MCF 10A (cell line): ENCODE results near the gene EPHA8. TPM values are rescaled to one million over a fixed set of nuclear protein-coding genes. Genes with fewer than 3 reads are reported as not detected.

Experiments
- BruUV-seq: library from RNA; stranded (reverse); fragments of 400-500 nt; replicated peaks from 2 replicates; lab custom pipeline; 2021; lab: Mats Ljungman, UMichigan
- CTCF ChIA-PET: fragments of 300-600 bp; sonication (Branson Sonifier 250); formaldehyde crosslinking; extraction: SDS; loops from one replicate; lab custom pipeline; 2021; ENCODE audit warnings: antibody characterized with exemption, inconsistent platforms; lab: Yijun Ruan, JAX
- POLR2A ChIA-PET: fragments of 300-600, 350-650 bp; sonication (Branson Sonifier 250); formaldehyde crosslinking; extraction: SDS; loops from one replicate; lab custom pipeline; 2020; ENCODE audit warnings: antibody characterized with exemption, inconsistent platforms; lab: Yijun Ruan, JAX
- DNase-seq: peaks from one replicate; pipeline ENCODE4 v3.0.0-alpha.2; 2018; ENCODE audit not compliant: unreplicated experiment
- H3K27ac Mint-ChIP-seq: one replicate; pipeline ENCODE4 v1.8.0; 2022; ENCODE audit warnings: mild to moderate bottlenecking, low read depth, mixed read lengths; ENCODE audit not compliant: unreplicated experiment
- H3K27me3 Mint-ChIP-seq: one replicate; pipeline ENCODE4 v1.8.0; 2022; ENCODE audit warnings: mixed read lengths; ENCODE audit not compliant: insufficient read depth, unreplicated experiment
- H3K36me3 Mint-ChIP-seq: one replicate; pipeline ENCODE4 v1.8.0; 2022; ENCODE audit warnings: mild to moderate bottlenecking, moderate library complexity, mixed read lengths; ENCODE audit not compliant: insufficient read depth, unreplicated experiment
- H3K4me1 Mint-ChIP-seq: one replicate; pipeline ENCODE4 v1.8.0; 2022; ENCODE audit warnings: mixed read lengths; ENCODE audit not compliant: insufficient read depth, unreplicated experiment
- H3K4me3 Mint-ChIP-seq: one replicate; pipeline ENCODE4 v1.8.0; 2022; ENCODE audit warnings: mild to moderate bottlenecking, moderate library complexity, mixed read lengths; ENCODE audit not compliant: unreplicated experiment
- H3K9me3 Mint-ChIP-seq: one replicate; pipeline ENCODE4 v1.8.0; 2022; ENCODE audit warnings: mixed read lengths; ENCODE audit not compliant: unreplicated experiment
- CTCF ChIP-seq: fragments of 200-600 bp; IDR thresholded peaks from one replicate; pipeline ENCODE4 v1.8.0; 2022; ENCODE audit warnings: antibody characterized with exemption, mild to moderate bottlenecking; ENCODE audit not compliant: unreplicated experiment
- intact Hi-C: fragments of 100-400 bp; cut with micrococcal nuclease; formaldehyde crosslinking; loops from 2 replicates; pipeline ENCODE4 v1.14.1; 2022
- total RNA-seq: library from RNA; stranded (reverse); gene quantifications from 2 replicates; pipeline ENCODE4 v1.2.3, GENCODE V29; 2022

The EPHA8 gene
- total RNA-seq, 1 experiment from 2014 or later, result not detected

- DNase-seq, result no peak
- no TSS peak for BruUV-seq
- Mint-ChIP-seq H3K27ac (no peak overlapping the region), H3K9me3 (no peaks in the 10 kb centered on the region), H3K4me1 (no peaks in the 10 kb centered on the region), H3K36me3 (no peaks in the 10 kb centered on the region), H3K27me3 (peaks cover 64% of the 10 kb centered on the region), H3K4me3 (no peak overlapping the region)
- CTCF ChIA-PET, result no interaction called here
- TF ChIP-seq CTCF, result no peak
- intact Hi-C loops, result no loop called here
- POLR2A ChIA-PET, result no interaction called here
Observed at GRCh38 chr1:22601610-22602009, 38.3 kb downstream of the EPHA8 start.

DNA sequence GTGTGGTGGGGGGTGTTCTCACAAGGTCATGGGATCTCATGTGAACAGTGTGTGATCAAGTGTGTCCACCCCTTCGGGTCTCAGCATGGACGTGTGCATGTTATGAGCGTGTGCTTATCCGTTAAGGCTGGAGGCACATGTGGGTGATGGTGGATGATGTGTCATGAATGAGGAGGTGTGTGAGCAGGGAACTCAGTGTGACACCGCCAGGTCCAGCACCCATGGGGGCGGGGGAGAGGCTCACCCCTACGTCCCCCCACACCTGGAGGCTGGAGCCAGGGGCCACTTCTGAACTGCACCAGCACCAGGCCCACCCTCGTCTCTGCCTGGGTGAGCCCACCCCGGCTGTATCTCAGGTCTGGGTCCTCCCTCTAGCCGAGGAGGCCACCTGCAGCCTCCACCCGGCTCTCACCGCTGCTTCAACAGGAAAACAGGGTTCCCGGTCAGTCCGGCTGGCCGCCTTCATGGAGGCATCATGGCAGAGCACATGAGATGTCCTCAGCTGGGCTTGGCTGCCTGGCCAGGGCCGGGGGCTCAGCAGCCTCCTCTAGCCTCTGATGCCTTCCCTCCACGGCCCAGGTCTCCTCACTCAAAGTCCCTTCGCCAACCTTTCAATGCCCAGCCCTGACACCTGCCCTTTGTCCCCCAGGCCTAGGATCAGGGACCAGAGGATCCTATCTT lies 38.9 kb downstream of the EPHA8 start:
- no peaks in the 10 kb centered on the region for H3K9me3 Mint-ChIP-seq
- no peak overlapping the region for H3K27ac Mint-ChIP-seq
- intact Hi-C loops, result no loop called here
- no peak for DNase-seq
- no peak for TF ChIP-seq CTCF
- H3K36me3 Mint-ChIP-seq, result no peaks in the 10 kb centered on the region
- BruUV-seq, result no TSS peak
- H3K4me3 Mint-ChIP-seq, result no peak overlapping the region
- ChIA-PET POLR2A (no interaction called here), CTCF (no interaction called here)
- H3K4me1 Mint-ChIP-seq, result no peaks in the 10 kb centered on the region
- H3K27me3 Mint-ChIP-seq, result peaks cover 70% of the 10 kb centered on the region

DNA sequence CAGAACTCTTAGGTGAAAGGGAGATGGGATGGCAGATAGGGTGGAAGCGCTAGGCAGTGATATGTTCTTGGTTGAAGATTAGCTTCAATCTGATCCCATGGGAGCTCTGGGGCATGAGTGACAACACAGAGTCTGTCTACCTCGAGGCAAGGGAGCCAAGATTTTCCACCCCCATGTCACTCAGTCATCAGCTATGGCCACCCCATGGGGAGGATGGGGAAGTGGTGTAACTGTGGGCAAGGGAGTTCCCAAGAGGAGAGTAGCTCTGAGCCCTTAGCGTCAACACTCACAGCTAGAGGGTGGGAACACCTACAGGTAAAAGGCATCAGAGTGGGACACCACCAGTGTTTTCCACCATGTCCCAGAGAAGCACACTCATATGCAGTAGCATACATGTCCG lies 42.9 kb downstream of the EPHA8 start:
- CTCF ChIA-PET, result interaction anchor here (0.6 kb wide), 1 partner anchor 256 kb away, joined by 3 read pairs; no protein-coding TSS in a partner anchor
- no TSS peak for BruUV-seq
- no peaks in the 10 kb centered on the region for H3K9me3 Mint-ChIP-seq
- no peaks in the 10 kb centered on the region for H3K4me1 Mint-ChIP-seq
- H3K36me3 Mint-ChIP-seq, result peaks cover 4% of the 10 kb centered on the region
- H3K27me3 Mint-ChIP-seq, result peaks cover 82% of the 10 kb centered on the region
- no peak overlapping the region for H3K27ac Mint-ChIP-seq
- intact Hi-C loops, result no loop called here
- no peak for TF ChIP-seq CTCF
- DNase-seq, result no peak
- no peak overlapping the region for H3K4me3 Mint-ChIP-seq
- POLR2A ChIA-PET, result no interaction called here

DNA sequence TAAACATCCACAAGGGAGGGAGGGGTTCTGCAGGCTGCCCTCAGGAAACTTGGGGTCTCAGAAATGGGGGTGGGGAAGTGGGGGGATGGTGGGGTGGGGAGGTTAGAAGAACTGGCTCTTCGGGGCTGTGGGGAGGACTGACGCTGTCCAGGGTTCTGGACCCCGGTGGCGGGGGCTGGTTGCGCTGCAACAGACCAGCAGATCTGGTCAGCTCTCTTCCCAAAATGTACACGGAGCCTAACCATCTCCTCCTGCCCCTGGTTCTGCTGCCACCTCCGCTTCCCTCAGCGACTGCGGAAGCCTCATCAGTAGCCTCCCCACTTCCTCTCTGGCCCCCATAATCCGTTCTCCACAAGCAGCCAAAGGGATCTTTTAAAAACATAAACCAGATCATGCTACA lies 43.9 kb downstream of the EPHA8 start:
- Mint-ChIP-seq H3K36me3 (peaks cover 5% of the 10 kb centered on the region), H3K9me3 (no peaks in the 10 kb centered on the region), H3K4me3 (no peak overlapping the region), H3K27me3 (peaks cover 82% of the 10 kb centered on the region), H3K4me1 (no peaks in the 10 kb centered on the region), H3K27ac (no peak overlapping the region)
- TF ChIP-seq CTCF, result no peak
- DNase-seq, result no peak
- BruUV-seq, result no TSS peak
- CTCF ChIA-PET, result no interaction called here
- POLR2A ChIA-PET, result no interaction called here
- intact Hi-C loops, result no loop called here
